K562 (cell line): ENCODE data around the gene FASTK. TPM values are rescaled to one million over a fixed set of nuclear protein-coding genes. Genes with fewer than 3 reads are reported as not detected.
A peak's percentile ranks its signal among the peaks of the same experiment; 100 is the strongest.

Source experiments
- ATAC-seq: fragments of 200-7000 bp; cut with Tn5 transposase; 3 replicates; pipeline ENCODE4 v1.9.1; 2020; ENCODE audit warnings: moderate library complexity
- BruUV-seq: library from RNA; stranded (reverse); fragments of 400-500 nt; replicated peaks from 2 replicates; lab custom pipeline; 2021; lab: Mats Ljungman, UMichigan
- CTCF ChIA-PET: fragments of 300-600 bp; formaldehyde crosslinking; extraction: SDS; loops from one replicate; lab custom pipeline; 2021; ENCODE audit warnings: low intra/inter-chr PET ratio; lab: Yijun Ruan, JAX
- POLR2A ChIA-PET: fragments of 300-600, 350-650 bp; sonication (Branson Sonifier 250); formaldehyde crosslinking; extraction: SDS; loops from one replicate; lab custom pipeline; 2021; ENCODE audit warnings: antibody characterized with exemption, inconsistent platforms; lab: Yijun Ruan, JAX
- DNase-seq, 4 experiments: peaks; one replicate each; pipeline versions ENCODE4 v3.0.0 to v3.0.0-alpha.2; 2011 to 2018; ENCODE audit warnings: low spot score in 3 of 4, mixed read lengths in 3 of 4; ENCODE audit errors: extremely low read depth in 1 of 4
- FAIRE-seq: peaks from 2 replicates; lab custom pipeline; 2011; peaks lifted over from hg19 to GRCh38; lab: Jason Lieb, UNC
- H2AFZ ChIP-seq: 2 replicates; pipeline ENCODE4 v1.6.0; 2011; ENCODE audit warnings: low read depth, low read length, control low read depth, inconsistent platforms
- H3K27ac ChIP-seq: fragments of 200-600 bp; 3 replicates; pipeline ENCODE4 v1.8.0; 2011; ENCODE audit warnings: low read depth, mild to moderate bottlenecking, control low read depth, inconsistent platforms, low read length, moderate library complexity, mixed read lengths; ENCODE audit errors: extremely low read depth
- H3K27me3 ChIP-seq, 2 experiments: fragments of 300-600 bp in 1 of 2; 2 replicates in 1 of 2; 3 replicates in 1 of 2; pipeline versions ENCODE4 v1.6.0 to v1.8.0; 2011; ENCODE audit warnings: inconsistent platforms in 2 of 2, low read length in 2 of 2, mild to moderate bottlenecking in 1 of 2, mixed read lengths in 1 of 2, moderate library complexity in 1 of 2; ENCODE audit not compliant: control insufficient read depth in 2 of 2, insufficient read depth in 2 of 2
- H3K36me3 ChIP-seq: fragments of 300-600 bp; 3 replicates; pipeline ENCODE4 v1.8.0; 2011; ENCODE audit warnings: mild to moderate bottlenecking, low read length, inconsistent platforms; ENCODE audit not compliant: control insufficient read depth, insufficient read depth
- H3K4me1 ChIP-seq, 2 experiments: fragments of 200-600 bp in 1 of 2; replicated peaks in 1 of 2; 2 replicates in 1 of 2; 3 replicates in 1 of 2; pipeline versions ENCODE4 v1.5.1 to v1.8.0; 2011; ENCODE audit warnings: inconsistent platforms in 2 of 2, low read length in 2 of 2, mild to moderate bottlenecking in 1 of 2, mixed read lengths in 1 of 2, moderate library complexity in 1 of 2; ENCODE audit not compliant: control insufficient read depth in 2 of 2, insufficient read depth in 2 of 2
- H3K4me2 ChIP-seq: 2 replicates; pipeline ENCODE4 v1.6.1; 2011; ENCODE audit warnings: low read length, control low read depth, inconsistent platforms, mixed read lengths; ENCODE audit not compliant: insufficient read depth
- H3K4me3 ChIP-seq: fragments of 200-600 bp; sonication (generic), shearing (Covaris generic); 2 replicates; pipeline ENCODE4 v1.5.1; 2016; ENCODE audit warnings: control low read depth, inconsistent platforms
- H3K79me2 ChIP-seq: fragments of 200-600 bp; 3 replicates; pipeline ENCODE4 v1.8.0; 2011; ENCODE audit warnings: low read length, inconsistent platforms; ENCODE audit not compliant: control insufficient read depth, insufficient read depth
- H3K9ac ChIP-seq, 2 experiments: 2 replicates each; pipeline versions ENCODE4 v1.6.0 to v1.6.1; 2011; ENCODE audit warnings: low read depth in 2 of 2, low read length in 2 of 2, control low read depth in 1 of 2, inconsistent platforms in 1 of 2, mild to moderate bottlenecking in 1 of 2, mixed read lengths in 1 of 2; ENCODE audit not compliant: insufficient read depth in 1 of 2
- H3K9me1 ChIP-seq: one replicate; pipeline ENCODE4 v1.6.0; 2011; ENCODE audit warnings: inconsistent platforms, mild to moderate bottlenecking, low read length, moderate library complexity; ENCODE audit not compliant: control insufficient read depth, insufficient read depth
- H3K9me3 ChIP-seq: replicated peaks from 2 replicates; pipeline ENCODE4 v1.5.1; 2011; ENCODE audit warnings: low read depth, low read length, inconsistent platforms; ENCODE audit not compliant: control insufficient read depth, insufficient read depth
- H4K20me1 ChIP-seq: replicated peaks from 2 replicates; pipeline ENCODE4 v1.6.1; 2011; ENCODE audit warnings: low read length, inconsistent platforms, mixed read lengths; ENCODE audit not compliant: control insufficient read depth, insufficient read depth
- CC2D1A ChIP-seq: fragments of 450-650 bp; IDR thresholded peaks from 2 replicates; pipeline ENCODE4 v1.6.1; 2017; ENCODE audit warnings: mild to moderate bottlenecking
- HDAC2 ChIP-seq: fragments of 450-650 bp; IDR thresholded peaks from 2 replicates; pipeline ENCODE4 v1.6.1; 2016; ENCODE audit warnings: mild to moderate bottlenecking
- HMG20B ChIP-seq: fragments of 250-450 bp; sonication (Bioruptor Pico); IDR thresholded peaks from 2 replicates; pipeline ENCODE4 v1.5.0; 2021; ENCODE audit warnings: mild to moderate bottlenecking
- NR4A1 ChIP-seq, 2 experiments: fragments of 250-450 bp in 1 of 2; fragments of 450-650 bp in 1 of 2; sonication (Bioruptor Pico) in 1 of 2; IDR thresholded peaks; 2 replicates each; pipeline versions ENCODE4 v1.4.0 to v1.6.1; 2016 to 2020; ENCODE audit warnings: mild to moderate bottlenecking in 2 of 2, missing compliant biosample characterization in 1 of 2, missing genetic modification characterization in 1 of 2, moderate library complexity in 1 of 2
- POLR2G ChIP-seq: fragments of 200-400 bp; formaldehyde crosslinking; IDR thresholded peaks from 2 replicates; pipeline ENCODE4 v1.6.1; 2017; ENCODE audit warnings: low read depth, mild to moderate bottlenecking, antibody characterized with exemption, low read length, moderate library complexity
- PRPF4 ChIP-seq: fragments of 200-400 bp; formaldehyde crosslinking; IDR thresholded peaks from one replicate; pipeline ENCODE4 v1.6.1; 2017; ENCODE audit warnings: low read length, low read depth, mild to moderate bottlenecking; ENCODE audit not compliant: insufficient read depth, poor library complexity, severe bottlenecking
- TRIM24 ChIP-seq, 2 experiments: fragments of 450-650 bp; IDR thresholded peaks; 2 replicates each; pipeline ENCODE4 v1.6.1; 2016
- ZNF121 ChIP-seq: sonication (generic); formaldehyde crosslinking; conservative IDR thresholded peaks from 2 replicates; pipeline ENCODE4 v1.8.0; 2022; ENCODE audit warnings: missing genetic modification reagents
- WGBS: fragments of 100-300 bp; shearing (Covaris generic); methylation state at CpG from one replicate; pipeline ENCODE4 v1.1.6; 2016; ENCODE audit warnings: low coverage, mixed read lengths; ENCODE audit not compliant: insufficient coverage; ENCODE audit errors: missing lambda C conversion rate; 5-methylcytosine and 5-hydroxymethylcytosine counted together
- in situ Hi-C: fragments of 300-500 bp; cut with MboI; formaldehyde crosslinking; loops from 4 replicates; pipeline ENCODE4 v1.15.0; 2018; ENCODE audit warnings: inconsistent platforms, mixed read lengths
- intact Hi-C: fragments of 100-400 bp; cut with micrococcal nuclease; formaldehyde crosslinking; loops from 2 replicates; pipeline ENCODE4 v1.14.2; 2022
- polyA plus RNA-seq, 8 experiments: library from polyadenylated mRNA; depleted of rRNA in 4 of 8; stranded (reverse) in 5 of 8; unstranded in 3 of 8; fragments of >200 nt; fragmentation: Nextera tagmentation in 2 of 8; fragmentation: Illumina TruSeq in 1 of 8; extraction: Ambion mirVana in 2 of 8; extraction: Trizol in 1 of 8; gene quantifications; 2 replicates each; pipeline versions ENCODE4 v1.2.1 to v1.2.3, GENCODE V29; 2011 to 2014; ENCODE audit warnings: inconsistent platforms in 1 of 8, missing spikeins in 1 of 8
- total RNA-seq, 7 experiments: library from RNA; depleted of rRNA in 6 of 7; stranded (reverse); fragments of >200 nt in 6 of 7; fragmentation: Illumina TruSeq in 2 of 7; extraction: Trizol in 2 of 7; gene quantifications; 2 replicates each; pipeline versions ENCODE4 v1.2.1 to v1.2.3, GENCODE V29; 2011 to 2021; ENCODE audit warnings: low replicate concordance in 1 of 7

The FASTK gene
- total and polyA plus RNA-seq, 9 of the 15 experiments (the other 6 are each of a cell fraction or from before 2014, with no cell fraction given): 0.51 to 150 (median 48.2) TPM

- TF ChIP-seq CC2D1A: no peak
- TF ChIP-seq POLR2G: peak; percentile 47
- TF ChIP-seq TRIM24 (IDR thresholded peaks at IDR 0.05): no peak
- no peak for TF ChIP-seq HDAC2
- TF ChIP-seq PRPF4: no peak
Measured at GRCh38 chr7:151069841-151070573, 10.6 kb downstream of the FASTK start (continued).

- Histone ChIP-seq H4K20me1 (no peaks in the 10 kb centered on the region; the same call in 1 of the 2 replicates), H3K36me3 (peaks cover 95% of the 10 kb centered on the region)
- BruUV-seq: no TSS peak
- no peak for TF ChIP-seq NR4A1 (CRISPR knock-in tag; IDR thresholded peaks at IDR 0.05)
- no peak for TF ChIP-seq NR4A1 (tag; IDR thresholded peaks at IDR 0.05)
- no peak for TF ChIP-seq HMG20B
- peak; percentile 77 for TF ChIP-seq ZNF121 (CRISPR knock-in tag)
- TF ChIP-seq, all 486 proteins: peak for 1
- DNase-seq: no peak
- Histone ChIP-seq H3K9me3 (no peaks in the 10 kb centered on the region), H3K9me1 (no peaks in the 10 kb centered on the region), H3K4me2 (no peak overlapping the region), H3K79me2 (peaks cover 24% of the 10 kb centered on the region), H3K4me1 (peaks cover 4 to 53% of the 10 kb centered on the region in 2 experiments), H3K27me3 (no peaks in the 10 kb centered on the region), H3K27ac (no peak overlapping the region), H3K4me3 (no peak overlapping the region), H2AFZ (no peak overlapping the region), H3K9ac (peak overlapping the region in 1 of 2 experiments; percentile 62; a peak in 1 of 4 replicates)
- intact Hi-C loops: no loop called here
- WGBS: 89% methylated on average over 12 of the region's 12 CpGs
- POLR2A ChIA-PET: interaction anchor here (0.6 to 5.0 kb wide), 7 partner anchors 8 to 1125 kb away, joined by 3 to 24 read pairs (median 4); partner anchors contain the start of genes FASTK, SLC4A2 and TMUB1
- peak; percentile 35 for FAIRE-seq
- CTCF ChIA-PET: no interaction called here
- no peak for ATAC-seq
- in situ Hi-C loops: no loop called here
Measured at GRCh38 chr7:151068069-151068773, 12.4 kb downstream of the FASTK start.
